HepG2 (cell line): ENCODE data around the gene APRT. TPM values are rescaled to one million over a fixed set of nuclear protein-coding genes. Genes with fewer than 3 reads are reported as not detected.

Experiments used
- CHCHD3 ChIP-seq: sonication (generic); formaldehyde crosslinking; IDR thresholded peaks from 2 replicates; pipeline ENCODE4 v1.8.0; 2022; ENCODE audit warnings: mild to moderate bottlenecking, missing genetic modification reagents, moderate library complexity
- HOXA9 ChIP-seq: sonication (generic); formaldehyde crosslinking; IDR thresholded peaks from 2 replicates; pipeline ENCODE4 v1.8.1; 2022; ENCODE audit warnings: missing genetic modification reagents, mild to moderate bottlenecking, moderate library complexity, borderline replicate concordance
- KDM3A ChIP-seq: IDR thresholded peaks from 2 replicates; pipeline ENCODE4 v1.6.1; 2018; ENCODE audit warnings: low read depth, missing compliant biosample characterization
- KDM5A ChIP-seq: fragments of 200-600 bp; sonication (generic); IDR thresholded peaks from 2 replicates; pipeline ENCODE4 v1.7.0; 2018; ENCODE audit warnings: antibody characterized with exemption, mild to moderate bottlenecking, low read length, borderline replicate concordance
- RARA ChIP-seq: IDR thresholded peaks from 2 replicates; pipeline ENCODE4 v1.6.1; 2016; ENCODE audit warnings: missing genetic modification reagents, missing compliant biosample characterization
- REL ChIP-seq: sonication (generic); formaldehyde crosslinking; conservative IDR thresholded peaks from 2 replicates; pipeline ENCODE4 v1.8.0; 2022; ENCODE audit warnings: mild to moderate bottlenecking, missing genetic modification reagents, moderate library complexity
- SMYD3 ChIP-seq: sonication (generic); formaldehyde crosslinking; IDR thresholded peaks from 2 replicates; pipeline ENCODE4 v1.8.1; 2023; ENCODE audit warnings: mild to moderate bottlenecking, missing genetic modification reagents
- TGIF2 ChIP-seq: IDR thresholded peaks from 2 replicates; pipeline ENCODE4 v1.6.1; 2016; ENCODE audit warnings: control low read depth, missing compliant biosample characterization
- ZBTB7B ChIP-seq: sonication (generic); formaldehyde crosslinking; IDR thresholded peaks from 2 replicates; pipeline ENCODE4 v1.4.0; 2020; ENCODE audit warnings: missing genetic modification reagents
- ZNF329 ChIP-seq: sonication (generic); formaldehyde crosslinking; IDR thresholded peaks from 2 replicates; pipeline ENCODE4 v1.9.0; 2021; ENCODE audit warnings: low read depth, mild to moderate bottlenecking, missing genetic modification reagents
- ZNF350 ChIP-seq: sonication (generic); formaldehyde crosslinking; IDR thresholded peaks from 2 replicates; pipeline ENCODE4 v1.4.0; 2020; ENCODE audit warnings: mild to moderate bottlenecking, low read depth, missing genetic modification reagents, borderline replicate concordance
- ZNF382 ChIP-seq: sonication (generic); formaldehyde crosslinking; IDR thresholded peaks from 2 replicates; pipeline ENCODE4 v1.5.0; 2020; ENCODE audit warnings: missing genetic modification reagents, mild to moderate bottlenecking, borderline replicate concordance
- ZNF546 ChIP-seq: sonication (generic); formaldehyde crosslinking; conservative IDR thresholded peaks from 2 replicates; pipeline ENCODE4 v1.8.1; 2023; ENCODE audit warnings: mild to moderate bottlenecking, missing genetic modification reagents
- ZNF563 ChIP-seq: sonication (generic); formaldehyde crosslinking; IDR thresholded peaks from 2 replicates; pipeline ENCODE4 v1.8.0; 2022; ENCODE audit warnings: mild to moderate bottlenecking, moderate library complexity, missing genetic modification reagents
- ZNF605 ChIP-seq: sonication (generic); formaldehyde crosslinking; IDR thresholded peaks from 2 replicates; pipeline ENCODE4 v1.8.0; 2022; ENCODE audit warnings: mild to moderate bottlenecking, missing genetic modification reagents
- polyA plus RNA-seq, 8 experiments: library from polyadenylated mRNA; depleted of rRNA in 3 of 8; stranded (reverse) in 7 of 8; unstranded in 1 of 8; fragments of >200 nt; fragmentation: Illumina TruSeq in 4 of 8; extraction: Trizol in 4 of 8; gene quantifications; 2 replicates each; pipeline versions ENCODE4 v1.2.1 to v1.2.3, GENCODE V29; 2011 to 2016; ENCODE audit warnings: low read depth in 4 of 8, missing spikeins in 1 of 8, mixed read lengths in 1 of 8; ENCODE audit not compliant: insufficient read depth in 1 of 8
- total RNA-seq, 5 experiments: library from RNA; depleted of rRNA; stranded (reverse); fragments of >200 nt; fragmentation: Illumina TruSeq; extraction: Trizol; gene quantifications; 2 replicates each; pipeline ENCODE4 v1.2.3, GENCODE V29; 2016; ENCODE audit warnings: low read depth in 1 of 5
- TF ChIP-seq, protein P1 (sequence below): sonication (generic); formaldehyde crosslinking; IDR thresholded peaks from 2 replicates; pipeline ENCODE4 v1.8.1; 2023; ENCODE audit warnings: missing genetic modification reagents, inconsistent platforms, borderline replicate concordance
- TF ChIP-seq, protein P2 (sequence below): sonication (generic); formaldehyde crosslinking; IDR thresholded peaks from 2 replicates; pipeline ENCODE4 v1.4.0; 2020; ENCODE audit warnings: missing genetic modification reagents
- TF ChIP-seq, protein P3 (sequence below): sonication (generic); formaldehyde crosslinking; IDR thresholded peaks from 2 replicates; pipeline ENCODE4 v1.9.0; 2021; ENCODE audit warnings: missing genetic modification reagents, borderline replicate concordance
- TF ChIP-seq, protein P4 (sequence below): sonication (generic); formaldehyde crosslinking; IDR thresholded peaks from 2 replicates; pipeline ENCODE4 v1.8.0; 2022; ENCODE audit warnings: missing genetic modification reagents, mild to moderate bottlenecking, borderline replicate concordance

Gene APRT
- total and polyA plus RNA-seq, 2 of the 13 experiments (the other 11 are each of a cell fraction or from before 2014, with no cell fraction given) = 155 to 242 TPM

DNA sequence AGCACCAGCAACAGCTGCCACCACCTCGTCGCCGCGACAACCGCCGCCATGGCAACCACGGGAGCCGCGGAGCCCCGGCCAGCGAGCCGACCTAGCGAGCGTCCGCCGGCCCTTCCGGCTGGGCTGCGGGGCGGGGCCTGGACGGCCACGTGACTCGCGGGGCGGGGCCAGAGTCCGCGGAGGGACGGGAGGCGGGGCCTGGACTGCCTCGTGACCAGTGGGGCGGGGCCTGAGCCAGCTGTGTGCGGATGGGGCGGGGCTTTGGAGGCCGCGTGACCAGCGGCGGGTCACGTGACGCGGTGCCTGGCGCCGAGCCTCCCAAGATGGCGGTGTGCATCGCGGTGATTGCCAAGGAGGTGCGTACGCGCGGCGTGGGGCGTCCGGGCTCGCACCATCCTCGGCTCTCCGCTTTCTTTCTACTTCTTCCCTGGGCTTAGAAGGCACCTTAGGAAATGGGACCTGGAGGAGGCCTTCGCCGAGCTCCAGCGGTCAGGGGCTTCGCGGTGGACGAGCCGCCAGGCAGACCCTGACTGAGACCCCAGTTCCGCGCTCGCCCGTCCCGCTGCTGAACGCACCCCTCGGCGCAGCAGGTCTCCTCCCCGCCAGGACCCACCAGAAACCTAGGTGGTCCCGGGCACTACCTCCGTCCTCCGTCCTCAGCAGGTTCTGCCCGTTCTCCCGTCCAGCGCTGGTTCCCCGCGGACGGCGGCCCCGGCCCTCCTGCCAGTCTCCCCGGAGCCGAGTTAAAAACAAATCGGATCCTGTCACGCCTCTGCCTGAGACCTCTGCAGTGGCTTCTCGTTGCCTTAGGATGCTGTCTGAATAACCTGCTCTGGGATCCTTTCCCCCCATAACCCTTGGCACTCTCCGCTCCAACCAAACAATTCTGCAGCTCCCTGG is 45.4 kb upstream of the APRT start, which contains the start of the genes GALNS and TRAPPC2L (continued):
- TF ChIP-seq, protein P1, sequence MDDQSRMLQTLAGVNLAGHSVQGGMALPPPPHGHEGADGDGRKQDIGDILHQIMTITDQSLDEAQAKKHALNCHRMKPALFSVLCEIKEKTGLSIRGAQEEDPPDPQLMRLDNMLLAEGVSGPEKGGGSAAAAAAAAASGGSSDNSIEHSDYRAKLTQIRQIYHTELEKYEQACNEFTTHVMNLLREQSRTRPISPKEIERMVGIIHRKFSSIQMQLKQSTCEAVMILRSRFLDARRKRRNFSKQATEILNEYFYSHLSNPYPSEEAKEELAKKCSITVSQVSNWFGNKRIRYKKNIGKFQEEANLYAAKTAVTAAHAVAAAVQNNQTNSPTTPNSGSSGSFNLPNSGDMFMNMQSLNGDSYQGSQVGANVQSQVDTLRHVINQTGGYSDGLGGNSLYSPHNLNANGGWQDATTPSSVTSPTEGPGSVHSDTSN = no peak
- TF ChIP-seq ZNF546 (CRISPR knock-in tag) (no peak), SMYD3 (no peak), REL (CRISPR knock-in tag) (peak; percentile 68), ZNF605 (CRISPR knock-in tag) (peak; percentile 96), ZNF382 (CRISPR knock-in tag) (no peak), TGIF2 (CRISPR knock-in tag) (0 out of 2 replicates have a peak, but pooled peaks have one; percentile 55), ZNF329 (CRISPR knock-in tag) (no peak), CHCHD3 (CRISPR knock-in tag) (no peak), KDM5A (peak; percentile 96), ZBTB7B (CRISPR knock-in tag) (no peak), KDM3A (peak; percentile 31; the same call in 1 of the 2 replicates), HOXA9 (CRISPR knock-in tag) (peak; percentile 42; the same call in 1 of the 2 replicates), ZNF563 (CRISPR knock-in tag) (peak; percentile 84; the same call in 1 of the 2 replicates), RARA (CRISPR knock-in tag) (peak; percentile 20; the same call in 1 of the 2 replicates), ZNF350 (CRISPR knock-in tag) (peak; percentile 86; the same call in 1 of the 2 replicates)
- TF ChIP-seq, protein P2, sequence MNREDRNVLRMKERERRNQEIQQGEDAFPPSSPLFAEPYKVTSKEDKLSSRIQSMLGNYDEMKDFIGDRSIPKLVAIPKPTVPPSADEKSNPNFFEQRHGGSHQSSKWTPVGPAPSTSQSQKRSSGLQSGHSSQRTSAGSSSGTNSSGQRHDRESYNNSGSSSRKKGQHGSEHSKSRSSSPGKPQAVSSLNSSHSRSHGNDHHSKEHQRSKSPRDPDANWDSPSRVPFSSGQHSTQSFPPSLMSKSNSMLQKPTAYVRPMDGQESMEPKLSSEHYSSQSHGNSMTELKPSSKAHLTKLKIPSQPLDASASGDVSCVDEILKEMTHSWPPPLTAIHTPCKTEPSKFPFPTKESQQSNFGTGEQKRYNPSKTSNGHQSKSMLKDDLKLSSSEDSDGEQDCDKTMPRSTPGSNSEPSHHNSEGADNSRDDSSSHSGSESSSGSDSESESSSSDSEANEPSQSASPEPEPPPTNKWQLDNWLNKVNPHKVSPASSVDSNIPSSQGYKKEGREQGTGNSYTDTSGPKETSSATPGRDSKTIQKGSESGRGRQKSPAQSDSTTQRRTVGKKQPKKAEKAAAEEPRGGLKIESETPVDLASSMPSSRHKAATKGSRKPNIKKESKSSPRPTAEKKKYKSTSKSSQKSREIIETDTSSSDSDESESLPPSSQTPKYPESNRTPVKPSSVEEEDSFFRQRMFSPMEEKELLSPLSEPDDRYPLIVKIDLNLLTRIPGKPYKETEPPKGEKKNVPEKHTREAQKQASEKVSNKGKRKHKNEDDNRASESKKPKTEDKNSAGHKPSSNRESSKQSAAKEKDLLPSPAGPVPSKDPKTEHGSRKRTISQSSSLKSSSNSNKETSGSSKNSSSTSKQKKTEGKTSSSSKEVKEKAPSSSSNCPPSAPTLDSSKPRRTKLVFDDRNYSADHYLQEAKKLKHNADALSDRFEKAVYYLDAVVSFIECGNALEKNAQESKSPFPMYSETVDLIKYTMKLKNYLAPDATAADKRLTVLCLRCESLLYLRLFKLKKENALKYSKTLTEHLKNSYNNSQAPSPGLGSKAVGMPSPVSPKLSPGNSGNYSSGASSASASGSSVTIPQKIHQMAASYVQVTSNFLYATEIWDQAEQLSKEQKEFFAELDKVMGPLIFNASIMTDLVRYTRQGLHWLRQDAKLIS (CRISPR knock-in tag) = no peak
- TF ChIP-seq, protein P3, sequence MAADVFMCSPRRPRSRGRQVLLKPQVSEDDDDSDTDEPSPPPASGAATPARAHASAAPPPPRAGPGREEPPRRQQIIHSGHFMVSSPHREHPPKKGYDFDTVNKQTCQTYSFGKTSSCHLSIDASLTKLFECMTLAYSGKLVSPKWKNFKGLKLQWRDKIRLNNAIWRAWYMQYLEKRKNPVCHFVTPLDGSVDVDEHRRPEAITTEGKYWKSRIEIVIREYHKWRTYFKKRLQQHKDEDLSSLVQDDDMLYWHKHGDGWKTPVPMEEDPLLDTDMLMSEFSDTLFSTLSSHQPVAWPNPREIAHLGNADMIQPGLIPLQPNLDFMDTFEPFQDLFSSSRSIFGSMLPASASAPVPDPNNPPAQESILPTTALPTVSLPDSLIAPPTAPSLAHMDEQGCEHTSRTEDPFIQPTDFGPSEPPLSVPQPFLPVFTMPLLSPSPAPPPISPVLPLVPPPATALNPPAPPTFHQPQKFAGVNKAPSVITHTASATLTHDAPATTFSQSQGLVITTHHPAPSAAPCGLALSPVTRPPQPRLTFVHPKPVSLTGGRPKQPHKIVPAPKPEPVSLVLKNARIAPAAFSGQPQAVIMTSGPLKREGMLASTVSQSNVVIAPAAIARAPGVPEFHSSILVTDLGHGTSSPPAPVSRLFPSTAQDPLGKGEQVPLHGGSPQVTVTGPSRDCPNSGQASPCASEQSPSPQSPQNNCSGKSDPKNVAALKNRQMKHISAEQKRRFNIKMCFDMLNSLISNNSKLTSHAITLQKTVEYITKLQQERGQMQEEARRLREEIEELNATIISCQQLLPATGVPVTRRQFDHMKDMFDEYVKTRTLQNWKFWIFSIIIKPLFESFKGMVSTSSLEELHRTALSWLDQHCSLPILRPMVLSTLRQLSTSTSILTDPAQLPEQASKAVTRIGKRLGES (CRISPR knock-in tag) = no peak; the same call in 1 of the 2 replicates
- TF ChIP-seq, protein P4, sequence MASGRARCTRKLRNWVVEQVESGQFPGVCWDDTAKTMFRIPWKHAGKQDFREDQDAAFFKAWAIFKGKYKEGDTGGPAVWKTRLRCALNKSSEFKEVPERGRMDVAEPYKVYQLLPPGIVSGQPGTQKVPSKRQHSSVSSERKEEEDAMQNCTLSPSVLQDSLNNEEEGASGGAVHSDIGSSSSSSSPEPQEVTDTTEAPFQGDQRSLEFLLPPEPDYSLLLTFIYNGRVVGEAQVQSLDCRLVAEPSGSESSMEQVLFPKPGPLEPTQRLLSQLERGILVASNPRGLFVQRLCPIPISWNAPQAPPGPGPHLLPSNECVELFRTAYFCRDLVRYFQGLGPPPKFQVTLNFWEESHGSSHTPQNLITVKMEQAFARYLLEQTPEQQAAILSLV = peak; percentile 85; the same call in 1 of the 2 replicates
